Measurements from ENCODE around the gene ACOX3.
"Not testable (repeated sequence)": the region's sequence is repeated elsewhere in the genome, so short reads cannot be mapped to it uniquely, and the experiment has no call there.

Gene ACOX3
- total RNA-seq, result 10.9 to 13.6 reads per million in 2 donors

- DNase-seq, result peak; percentile 90 to 95 (median 91)
Observed at GRCh38 chr4:8440492-8441311, at the start of gene ACOX3, which contains the start of gene TRMT44. ACOX3 (minus strand) TSS chr4:8440723; CDS start chr4:8416521, 24,202 bp downstream. TRMT44 (plus strand) TSS chr4:8440777; CDS start chr4:8440823, 46 bp downstream.

- DNase-seq, result no peak
Observed at GRCh38 chr4:8488791-8489369, 48.4 kb upstream of the ACOX3 start.

GRCh38 chr4:8486643-8487042 is 46.1 kb upstream of the ACOX3 start:
- DNase-seq, result not testable (repeated sequence)

- DNase-seq, result no peak
Observed at GRCh38 chr4:8480221-8480620, 39.7 kb upstream of the ACOX3 start.

- no peak for DNase-seq
Observed at GRCh38 chr4:8478801-8479744, 38.5 kb upstream of the ACOX3 start.

- no peak for DNase-seq
Observed at GRCh38 chr4:8478371-8478770, 37.8 kb upstream of the ACOX3 start.

GRCh38 chr4:8477676-8478075 is 37.2 kb upstream of the ACOX3 start:
- DNase-seq, result no peak

GRCh38 chr4:8477095-8477635 is 36.6 kb upstream of the ACOX3 start:
- no peak for DNase-seq

- no peak for DNase-seq
Observed at GRCh38 chr4:8475751-8476575, 35.4 kb upstream of the ACOX3 start.

GRCh38 chr4:8474856-8475255 is 34.3 kb upstream of the ACOX3 start:
- DNase-seq, result no peak

GRCh38 chr4:8473920-8474590 is 33.5 kb upstream of the ACOX3 start:
- no peak for DNase-seq

- no peak for DNase-seq
Observed at GRCh38 chr4:8473198-8473919, 32.8 kb upstream of the ACOX3 start.

GRCh38 chr4:8472689-8473197 is 32.2 kb upstream of the ACOX3 start:
- no peak for DNase-seq

GRCh38 chr4:8472158-8472688 is 31.7 kb upstream of the ACOX3 start:
- DNase-seq, result no peak

- DNase-seq, result no peak
Observed at GRCh38 chr4:8471211-8471875, 30.8 kb upstream of the ACOX3 start.

- DNase-seq, result no peak
Observed at GRCh38 chr4:8470451-8471024, 30.0 kb upstream of the ACOX3 start.

- no peak for DNase-seq
Observed at GRCh38 chr4:8469550-8469949, 29.0 kb upstream of the ACOX3 start.

- peak in 3 of 5 experiments; percentile 34 to 55 (median 39) for DNase-seq
Observed at GRCh38 chr4:8468746-8469535, 28.4 kb upstream of the ACOX3 start.

Data from T-helper 2 cell (primary cell).